Activated CD8-positive, alpha-beta memory T cell treated with anti-CD3 and anti-CD28 coated beads, Interleukin-2, amount 10 ng/mL, durations not matched to agents 7 days and 5 days (primary cell): Measurements from ENCODE around the gene HAUS8. TPM values are rescaled to one million over a fixed set of nuclear protein-coding genes. Genes with fewer than 3 reads are reported as not detected.
"Not testable (repeated sequence)": the region's sequence is repeated elsewhere in the genome, so short reads cannot be mapped to it uniquely, and the experiment has no call there.

Experiments used
- ATAC-seq: fragments of 150-1000 bp; cut with Tn5 transposase; one replicate; pipeline ENCODE4 v1.10.0; 2021; ENCODE audit warnings: moderate library complexity
- CTCF ChIA-PET: fragments of 350-600 bp; sonication (Branson Sonifier 250); formaldehyde crosslinking; loops from one replicate; lab custom pipeline; 2021; ENCODE audit warnings: antibody characterized with exemption; lab: Charles Lee
- DNase-seq: peaks from one replicate; pipeline ENCODE4 v3.0.0-alpha.2; 2020
- H3K27ac Mint-ChIP-seq: one replicate; pipeline ENCODE4 v1.8.0; 2021; ENCODE audit warnings: mild to moderate bottlenecking, mixed read lengths
- H3K27me3 Mint-ChIP-seq: one replicate; pipeline ENCODE4 v1.8.0; 2021; ENCODE audit warnings: mixed read lengths
- H3K36me3 Mint-ChIP-seq: one replicate; pipeline ENCODE4 v1.8.0; 2021; ENCODE audit warnings: mild to moderate bottlenecking, mixed read lengths
- H3K4me1 Mint-ChIP-seq: one replicate; pipeline ENCODE4 v1.8.0; 2021; ENCODE audit warnings: mixed read lengths
- H3K4me3 Mint-ChIP-seq: one replicate; pipeline ENCODE4 v1.8.0; 2021; ENCODE audit warnings: mild to moderate bottlenecking, moderate library complexity, mixed read lengths
- H3K9me3 Mint-ChIP-seq: one replicate; pipeline ENCODE4 v1.8.0; 2022; ENCODE audit warnings: low read depth, mixed read lengths
- total RNA-seq, 2 experiments: library from RNA; stranded (reverse); gene quantifications; one replicate each; pipeline ENCODE4 v1.2.3, GENCODE V29; 2021

Gene HAUS8
- total RNA-seq, 2 experiments from 2014 or later: 62.1 to 73.0 TPM

DNA sequence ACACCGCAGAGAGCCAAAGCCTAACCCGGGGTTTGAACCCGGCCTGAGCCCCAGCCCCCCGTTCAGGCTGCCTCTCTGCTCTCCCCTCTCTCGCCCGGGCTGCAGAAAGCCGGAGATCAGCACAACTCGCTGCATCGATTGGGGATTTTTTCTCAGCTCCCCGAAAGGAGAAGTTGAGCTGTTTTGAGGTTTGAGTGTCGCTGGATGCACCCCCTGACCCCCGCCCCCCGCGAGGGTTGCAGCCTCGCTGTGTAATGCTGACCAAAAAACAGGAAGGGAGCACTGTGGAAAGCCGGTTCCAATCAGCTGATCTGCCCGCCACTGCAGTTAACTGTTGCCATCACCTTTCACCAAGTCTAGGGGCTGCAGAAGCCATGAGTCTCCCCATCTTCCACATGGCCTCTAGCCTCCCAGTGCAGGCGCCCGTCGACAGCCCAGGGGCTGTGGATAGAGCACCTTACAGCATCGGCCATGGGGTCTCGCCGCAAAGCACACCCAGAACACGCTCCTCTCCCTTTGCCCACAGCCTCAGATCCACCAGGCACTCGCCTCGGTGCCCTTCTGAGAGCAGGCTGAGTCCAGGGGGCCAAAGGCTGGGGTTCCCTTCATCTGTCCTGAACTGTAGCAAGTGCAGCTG, 34.8 kb upstream of the HAUS8 start:
- ATAC-seq: peak; percentile 57
- H3K36me3 Mint-ChIP-seq: peaks cover 44% of the 10 kb centered on the region
- CTCF ChIA-PET: interaction anchor here (1.4 to 2.0 kb wide), 4 partner anchors 10 to 34 kb away, joined by 4 to 5 read pairs (median 4); no protein-coding TSS in a partner anchor

DNA sequence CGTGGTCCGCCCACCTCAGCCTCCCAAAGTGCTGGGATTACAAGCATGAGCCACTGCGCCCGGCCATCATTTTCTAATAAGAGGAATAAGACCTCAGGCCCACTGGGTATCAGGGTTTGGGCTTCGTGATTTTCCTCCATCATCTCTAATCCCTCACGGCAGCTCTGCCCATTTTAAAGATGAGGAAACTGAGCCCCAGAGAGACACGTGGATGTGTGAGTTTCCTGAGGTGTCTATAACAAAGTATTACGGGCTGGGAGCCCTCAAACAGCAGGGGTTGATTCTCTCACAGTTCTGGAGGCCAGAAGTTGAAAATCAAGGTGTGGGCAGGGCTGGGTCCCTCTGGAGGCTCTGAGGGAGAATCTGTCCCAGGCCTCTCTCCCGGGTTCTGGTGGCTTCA, 34.0 kb upstream of the HAUS8 start:
- CTCF ChIA-PET: interaction anchor here (0.9 to 2.0 kb wide), 5 partner anchors 11 to 58 kb away, joined by 3 to 5 read pairs (median 4); no protein-coding TSS in a partner anchor
- Mint-ChIP-seq H3K4me1 (peaks cover 59% of the 10 kb centered on the region), H3K27ac (peak overlapping the region; percentile 73), H3K9me3 (no peaks in the 10 kb centered on the region), H3K27me3 (no peaks in the 10 kb centered on the region), H3K36me3 (peaks cover 42% of the 10 kb centered on the region), H3K4me3 (peak overlapping the region; percentile 9)
- ATAC-seq (no peak), DNase-seq (no peak)

More for the DNA sequence above, 34.8 kb upstream of the HAUS8 start:
- Mint-ChIP-seq H3K4me1 (peaks cover 61% of the 10 kb centered on the region), H3K9me3 (no peaks in the 10 kb centered on the region), H3K27ac (peak overlapping the region; percentile 73), H3K27me3 (no peaks in the 10 kb centered on the region), H3K4me3 (peak overlapping the region; percentile 9)
- DNase-seq: peak; percentile 58

DNA sequence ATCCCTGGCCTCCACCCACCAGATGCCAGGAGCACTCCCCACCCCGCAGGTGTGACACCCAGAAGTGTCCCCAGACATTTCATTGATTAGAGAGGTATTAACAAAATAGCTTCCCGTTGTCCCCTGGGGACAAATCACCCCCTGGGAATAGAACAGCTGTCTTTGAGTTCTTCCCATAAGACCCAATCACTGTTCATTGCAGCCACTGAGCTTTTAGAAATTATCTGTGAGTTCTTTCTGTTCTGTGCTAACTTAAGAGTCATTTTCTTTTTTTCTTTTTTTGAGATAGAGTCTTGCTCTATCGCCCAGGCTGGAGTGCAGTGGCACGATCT, 33.2 kb upstream of the HAUS8 start:
- CTCF ChIA-PET: interaction anchor here (0.8 to 1.8 kb wide), 4 partner anchors 14 to 59 kb away, joined by 3 to 5 read pairs (median 4); no protein-coding TSS in a partner anchor
- ATAC-seq (no peak), DNase-seq (no peak)
- no peak overlapping the region for H3K27ac Mint-ChIP-seq
- peaks cover 39% of the 10 kb centered on the region for H3K36me3 Mint-ChIP-seq
- peaks cover 58% of the 10 kb centered on the region for H3K4me1 Mint-ChIP-seq
- H3K4me3 Mint-ChIP-seq: no peak overlapping the region
- H3K9me3 Mint-ChIP-seq: no peaks in the 10 kb centered on the region
- H3K27me3 Mint-ChIP-seq: no peaks in the 10 kb centered on the region

DNA sequence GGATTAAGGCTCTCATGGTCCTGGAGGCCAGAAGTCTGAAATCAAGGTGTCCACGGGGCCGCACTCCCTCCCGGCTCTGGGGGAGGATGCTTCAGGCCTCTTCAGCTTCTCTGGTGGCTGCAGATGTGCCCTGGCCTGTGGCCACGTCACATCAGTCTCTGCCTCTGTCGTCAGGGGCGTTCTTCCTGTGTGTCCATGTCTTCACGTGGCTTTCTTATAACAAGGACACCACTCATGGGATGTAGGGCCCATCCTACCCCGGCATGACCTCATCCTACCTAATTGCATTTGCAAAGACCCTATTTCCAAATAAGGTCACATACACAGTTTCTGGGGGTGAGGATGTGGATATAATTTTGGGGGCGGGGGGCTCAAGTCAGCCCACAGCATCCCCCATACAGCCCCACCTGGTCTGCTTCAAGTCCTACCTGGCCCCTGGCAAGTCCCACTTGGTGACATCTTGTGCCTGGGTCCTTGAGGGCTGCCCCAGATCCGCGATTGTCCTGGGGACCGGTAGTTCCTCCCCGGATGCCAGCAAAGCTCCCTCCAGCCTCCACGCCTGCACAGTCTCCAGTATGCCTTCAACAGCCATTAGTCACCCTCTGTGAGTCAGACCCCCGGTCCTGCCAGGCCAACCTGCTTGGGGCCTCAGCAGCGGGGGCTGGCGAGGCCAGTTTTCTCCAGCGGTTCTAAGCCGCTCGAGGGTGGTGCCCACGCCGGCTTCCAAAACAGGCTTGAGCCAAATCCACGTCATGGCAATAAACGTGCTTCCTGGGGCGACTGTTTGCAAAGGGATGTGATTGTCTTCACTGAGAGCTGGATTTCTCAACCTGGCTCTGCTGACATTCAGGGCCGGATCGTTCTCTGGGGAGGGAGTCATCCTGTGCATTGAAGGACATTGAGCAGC, 32.5 kb upstream of the HAUS8 start:
- peaks cover 2% of the 10 kb centered on the region for H3K9me3 Mint-ChIP-seq
- DNase-seq (no peak), ATAC-seq (no peak)
- H3K27ac Mint-ChIP-seq: peak overlapping the region; percentile 24
- H3K4me3 Mint-ChIP-seq: no peak overlapping the region
- H3K4me1 Mint-ChIP-seq: peaks cover 60% of the 10 kb centered on the region
- no peaks in the 10 kb centered on the region for H3K27me3 Mint-ChIP-seq
- CTCF ChIA-PET: interaction anchor here (0.8 to 1.2 kb wide), 3 partner anchors 17 to 60 kb away, joined by 3 to 4 read pairs (median 3); no protein-coding TSS in a partner anchor
- H3K36me3 Mint-ChIP-seq: peaks cover 45% of the 10 kb centered on the region

DNA sequence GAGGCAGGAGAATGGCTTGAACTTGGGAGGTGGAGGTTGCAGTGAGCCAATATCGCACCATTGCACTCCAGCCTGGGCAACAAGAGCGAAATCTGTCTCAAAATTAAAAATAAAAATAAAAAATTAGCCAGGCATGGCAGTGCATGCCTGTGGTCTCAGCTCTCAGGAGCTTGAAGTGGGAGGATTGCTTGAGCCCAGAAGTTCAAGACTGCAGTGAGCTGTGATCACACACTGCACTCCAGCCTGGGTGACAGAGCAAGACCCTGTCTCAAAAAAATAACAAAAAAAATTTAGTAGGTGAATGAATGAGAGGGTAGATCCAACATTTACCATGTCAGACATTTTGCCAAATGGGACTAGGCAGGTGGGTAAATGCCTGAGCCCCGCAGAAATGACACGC, 31.7 kb upstream of the HAUS8 start:
- Mint-ChIP-seq H3K36me3 (peaks cover 47% of the 10 kb centered on the region), H3K4me1 (peaks cover 59% of the 10 kb centered on the region)
- H3K27me3 Mint-ChIP-seq, H3K27ac Mint-ChIP-seq, DNase-seq, CTCF ChIA-PET, H3K4me3 Mint-ChIP-seq, H3K9me3 Mint-ChIP-seq, ATAC-seq: not testable (repeated sequence)

GRCh38 chr19:17105556-17105955, 30.3 kb upstream of the HAUS8 start:
- no peak for DNase-seq
- Mint-ChIP-seq H3K27ac (no peak overlapping the region), H3K9me3 (peaks cover 2% of the 10 kb centered on the region), H3K4me3 (no peak overlapping the region), H3K4me1 (peaks cover 55% of the 10 kb centered on the region), H3K27me3 (no peaks in the 10 kb centered on the region), H3K36me3 (peaks cover 46% of the 10 kb centered on the region)
- CTCF ChIA-PET: interaction anchor here (0.7 kb wide), 1 partner anchor 16 kb away, joined by 3 read pairs; no protein-coding TSS in a partner anchor
- ATAC-seq: no peak

- Mint-ChIP-seq H3K27me3 (no peaks in the 10 kb centered on the region), H3K4me3 (no peak overlapping the region), H3K9me3 (peaks cover 2% of the 10 kb centered on the region), H3K27ac (peak overlapping the region; percentile 16), H3K4me1 (peaks cover 50% of the 10 kb centered on the region), H3K36me3 (peaks cover 47% of the 10 kb centered on the region)
- CTCF ChIA-PET: no interaction called here
- DNase-seq (no peak), ATAC-seq (no peak)
These were observed 29.4 kb upstream of the HAUS8 start for GRCh38 chr19:17104679-17105078.

DNA sequence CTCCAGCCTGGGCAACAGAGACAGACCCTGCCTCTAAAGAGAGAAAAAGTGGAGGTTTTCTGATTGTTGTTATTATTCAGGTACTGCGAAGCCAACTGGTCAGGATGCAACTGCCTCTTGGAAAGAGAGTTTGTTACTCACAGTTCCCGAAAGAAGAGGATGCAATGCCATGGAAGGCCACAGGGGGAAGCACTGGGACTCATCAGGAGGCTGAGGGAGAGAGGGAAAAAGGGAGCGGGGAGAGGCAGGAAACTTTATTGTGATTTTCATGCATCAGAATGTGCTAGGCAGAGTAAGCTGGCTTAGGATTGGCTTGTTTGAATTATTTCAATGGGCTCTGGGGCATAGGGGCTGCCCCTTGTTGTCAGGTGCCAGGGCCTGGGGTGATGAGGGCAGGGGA, 27.9 kb upstream of the HAUS8 start:
- Mint-ChIP-seq H3K27me3 (no peaks in the 10 kb centered on the region), H3K4me1 (peaks cover 49% of the 10 kb centered on the region), H3K27ac (peak overlapping the region; percentile 70), H3K4me3 (no peak overlapping the region), H3K9me3 (peaks cover 2% of the 10 kb centered on the region), H3K36me3 (peaks cover 53% of the 10 kb centered on the region)
- ATAC-seq: no peak
- peak; percentile 49 for DNase-seq
- CTCF ChIA-PET: interaction anchor here (0.7 to 1.6 kb wide), 4 partner anchors 18 to 81 kb away, joined by 3 to 5 read pairs (median 4); no protein-coding TSS in a partner anchor

- Mint-ChIP-seq H3K36me3 (peaks cover 49% of the 10 kb centered on the region), H3K4me1 (peaks cover 47% of the 10 kb centered on the region), H3K9me3 (peaks cover 2% of the 10 kb centered on the region), H3K4me3 (no peak overlapping the region), H3K27ac (no peak overlapping the region), H3K27me3 (no peaks in the 10 kb centered on the region)
- ATAC-seq: no peak
- DNase-seq: no peak
- CTCF ChIA-PET: interaction anchor here (0.7 to 1.6 kb wide), 4 partner anchors 17 to 82 kb away, joined by 3 to 5 read pairs (median 4); no protein-coding TSS in a partner anchor
These were observed 26.7 kb upstream of the HAUS8 start for GRCh38 chr19:17101686-17102628.

- peaks cover 2% of the 10 kb centered on the region for H3K9me3 Mint-ChIP-seq
- H3K27me3 Mint-ChIP-seq: no peaks in the 10 kb centered on the region
- peaks cover 39% of the 10 kb centered on the region for H3K36me3 Mint-ChIP-seq
- CTCF ChIA-PET: no interaction called here
- H3K4me3 Mint-ChIP-seq: no peak overlapping the region
- DNase-seq (no peak), ATAC-seq (no peak)
- peaks cover 43% of the 10 kb centered on the region for H3K4me1 Mint-ChIP-seq
- no peak overlapping the region for H3K27ac Mint-ChIP-seq
These were observed 23.1 kb upstream of the HAUS8 start for GRCh38 chr19:17098326-17098725.

GRCh38 chr19:17097593-17098126, 22.4 kb upstream of the HAUS8 start:
- peaks cover 38% of the 10 kb centered on the region for H3K4me1 Mint-ChIP-seq
- CTCF ChIA-PET: interaction anchor here (0.6 kb wide), 1 partner anchor 143 kb away, joined by 3 read pairs; no protein-coding TSS in a partner anchor

DNA sequence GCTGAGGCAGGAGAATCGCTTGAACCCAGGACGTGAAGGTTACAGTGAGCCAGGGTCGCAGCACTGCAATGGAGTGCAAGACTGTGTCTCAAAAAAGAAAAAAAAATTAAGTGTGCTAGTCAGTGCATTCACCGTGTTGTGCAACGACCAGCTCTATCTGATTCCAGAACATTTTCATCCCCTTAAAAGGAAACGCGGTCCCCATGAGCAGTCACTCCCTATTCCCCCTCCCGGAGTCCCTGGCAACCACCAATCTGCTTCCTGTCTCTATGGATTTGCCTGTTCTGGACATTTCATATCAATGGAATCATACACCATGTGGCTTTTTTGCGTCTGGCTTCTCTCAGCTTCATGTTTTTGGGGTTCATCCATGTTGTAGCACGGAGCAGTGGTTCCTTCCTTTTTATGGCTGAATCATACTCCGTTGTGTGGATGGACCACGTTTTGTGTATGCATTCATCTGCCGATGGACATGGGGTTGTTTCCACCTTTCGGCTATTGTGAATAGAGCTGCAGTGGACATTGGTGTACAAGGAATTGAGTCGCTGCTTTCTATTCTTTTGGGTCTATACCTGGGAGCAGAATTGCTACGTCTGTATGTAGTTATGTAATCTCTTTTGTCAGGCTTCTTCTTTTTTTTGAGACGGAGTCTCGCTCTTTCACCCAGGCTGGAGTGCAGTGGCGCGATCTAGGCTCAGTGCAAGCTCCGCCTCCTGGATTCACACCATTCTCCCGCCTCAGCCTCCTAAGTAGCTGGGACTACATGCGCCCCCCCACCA, 20.1 kb upstream of the HAUS8 start:
- H3K9me3 Mint-ChIP-seq: no peaks in the 10 kb centered on the region
- peaks cover 46% of the 10 kb centered on the region for H3K4me1 Mint-ChIP-seq
- ATAC-seq (no peak), DNase-seq (no peak)
- no peaks in the 10 kb centered on the region for H3K27me3 Mint-ChIP-seq
- H3K27ac Mint-ChIP-seq: no peak overlapping the region
- peaks cover 24% of the 10 kb centered on the region for H3K36me3 Mint-ChIP-seq
- CTCF ChIA-PET: no interaction called here
- H3K4me3 Mint-ChIP-seq: no peak overlapping the region

More at GRCh38 chr19:17097593-17098126, 22.4 kb upstream of the HAUS8 start:
- Mint-ChIP-seq H3K9me3 (no peaks in the 10 kb centered on the region), H3K27ac (no peak overlapping the region), H3K27me3 (no peaks in the 10 kb centered on the region), H3K4me3 (no peak overlapping the region), H3K36me3 (peaks cover 34% of the 10 kb centered on the region)
- DNase-seq (no peak), ATAC-seq (no peak)
